ENCODE measurements around the gene WNT5B. TPM values are rescaled to one million over a fixed set of nuclear protein-coding genes. Genes with fewer than 3 reads are reported as not detected.

The WNT5B gene
- total and polyA plus RNA-seq, 2 of the 4 experiments (the other 2 are of a cell fraction) = 83.7 to 102 TPM

DNA sequence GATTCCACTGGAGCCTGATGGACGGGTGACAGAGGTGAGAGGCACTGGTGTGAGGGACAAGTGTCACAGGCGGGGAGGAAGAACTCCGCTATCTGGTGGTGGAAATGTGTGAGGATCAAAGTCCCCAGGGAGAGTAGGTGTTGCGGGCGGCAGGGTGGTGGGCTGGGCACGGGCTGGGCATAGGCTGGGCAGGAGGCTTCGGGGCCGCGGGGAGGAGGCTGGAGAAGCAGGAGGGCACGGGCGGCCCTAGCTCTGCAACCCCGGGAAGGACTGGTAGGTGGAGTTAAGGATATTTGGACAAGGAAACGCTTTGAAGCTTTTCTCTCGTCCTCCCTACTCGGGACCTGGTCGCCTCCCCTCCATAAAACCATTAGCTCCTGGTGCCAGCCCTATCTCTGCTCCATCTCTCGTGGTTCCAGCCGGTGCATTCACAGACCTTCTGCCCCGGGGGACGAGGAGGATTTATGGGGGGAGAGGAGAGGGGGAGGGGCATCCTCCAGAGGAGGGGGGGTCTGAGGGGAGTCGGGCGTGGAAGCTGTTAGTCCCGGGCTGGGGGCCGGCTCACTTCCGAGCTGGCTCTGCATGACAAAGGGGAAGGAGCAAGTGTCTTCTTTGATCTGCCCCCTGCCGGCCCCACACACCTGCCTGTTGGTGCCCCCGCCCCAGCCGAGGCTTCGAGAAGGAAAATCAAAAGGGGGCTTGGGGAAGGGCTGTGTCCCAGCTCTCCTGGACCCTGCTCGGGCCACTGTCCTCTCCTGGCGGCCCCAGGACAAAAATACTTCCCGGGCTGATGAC lies 504 bp downstream of the WNT5B start:
- WGBS, 2 experiments (ENCODE audit: extremely low coverage in 2 of 2, insufficient read length in 1 of 2) = 23% methylated on average over 10 of the region's 32 CpGs; no CpG with 5 or more reads in 1 of the 2 experiments
- 0 out of 2 replicates have a peak overlapping the region, but pooled peaks have one; percentile 42 for H3K9ac ChIP-seq (ENCODE audit: low read depth, low read length)
- no peaks in the 10 kb centered on the region for H3K27me3 ChIP-seq (ENCODE audit: control insufficient read depth, insufficient read depth, low read length)
- peak overlapping the region in 1 of 2 experiments; percentile 51; a peak in 2 of 4 replicates for H4K8ac ChIP-seq (ENCODE audit: low read depth in 2 of 2, low read length in 2 of 2)
- H2BK20ac ChIP-seq (ENCODE audit: low read depth, low read length) = no peak overlapping the region
- no peak for ATAC-seq (ENCODE audit: low read depth)
- H3K56ac ChIP-seq (ENCODE audit: extremely low read depth, insufficient read depth, low read length) = no peak overlapping the region
- H3K14ac ChIP-seq (replicated peaks; ENCODE audit: low read depth, low read length) = peak overlapping the region; percentile 17
- H3K9me3 ChIP-seq (ENCODE audit: control insufficient read depth, insufficient read depth, low read length) = no peaks in the 10 kb centered on the region
- intact Hi-C loops (cut with micrococcal nuclease) = loop anchor here (5.0 kb wide), 1 partner anchor 163 kb away; no protein-coding TSS in a partner anchor
- peak overlapping the region; percentile 59 for H3K4ac ChIP-seq (ENCODE audit: low read depth, low read length)
- no peak overlapping the region for H2BK5ac ChIP-seq (ENCODE audit: low read depth, low read length, poor library complexity, severe bottlenecking)
- no peak overlapping the region for H3K27ac ChIP-seq (ENCODE audit: insufficient read depth, low read length)
- dilution Hi-C loops (cut with HindIII; ENCODE audit: low sequenced_read_pairs, unreplicated experiment) = no loop called here
- peak overlapping the region; percentile 38; the same call in 1 of the 2 replicates for H4K91ac ChIP-seq (ENCODE audit: insufficient read depth, low read depth, low read length)
- in situ Hi-C loops (cut with MboI; ENCODE audit: low sequenced_read_pairs) = no loop called here
- TF ChIP-seq POLR2A (IDR thresholded peaks at IDR 0.05; ENCODE audit: low read depth, low read length) (no peak), MAZ (IDR thresholded peaks at IDR 0.05; ENCODE audit: borderline replicate concordance, low read depth, low read length) (no peak), CHD1 (IDR thresholded peaks at IDR 0.05; ENCODE audit: low read depth, low read length) (no peak), RFX5 (IDR thresholded peaks at IDR 0.05; ENCODE audit: low read depth, low read length) (no peak), NFE2L2 (IDR thresholded peaks at IDR 0.05; ENCODE audit: low read depth, low read length) (no peak), BHLHE40 (IDR thresholded peaks at IDR 0.05; ENCODE audit: low read depth, low read length) (no peak), RAD21 (IDR thresholded peaks at IDR 0.05; ENCODE audit: low read length) (no peak), CTCF (conservative IDR thresholded peaks at IDR 0.05; ENCODE audit: low read depth, low read length) (no peak), FOS (IDR thresholded peaks at IDR 0.05; ENCODE audit: low read depth, low read length) (no peak), CEBPB (IDR thresholded peaks at IDR 0.05; ENCODE audit: low read depth, low read length) (no peak)
- TF ChIP-seq, protein P1, sequence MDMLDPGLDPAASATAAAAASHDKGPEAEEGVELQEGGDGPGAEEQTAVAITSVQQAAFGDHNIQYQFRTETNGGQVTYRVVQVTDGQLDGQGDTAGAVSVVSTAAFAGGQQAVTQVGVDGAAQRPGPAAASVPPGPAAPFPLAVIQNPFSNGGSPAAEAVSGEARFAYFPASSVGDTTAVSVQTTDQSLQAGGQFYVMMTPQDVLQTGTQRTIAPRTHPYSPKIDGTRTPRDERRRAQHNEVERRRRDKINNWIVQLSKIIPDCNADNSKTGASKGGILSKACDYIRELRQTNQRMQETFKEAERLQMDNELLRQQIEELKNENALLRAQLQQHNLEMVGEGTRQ (IDR thresholded peaks at IDR 0.05; ENCODE audit: low read depth, low read length) = no peak
- peak overlapping the region; percentile 60 for H3K4me2 ChIP-seq (ENCODE audit: low read depth, low read length)
- H2AFZ ChIP-seq (replicated peaks; ENCODE audit: low read length, poor library complexity) = peak overlapping the region; percentile 59
- peak overlapping the region; percentile 84 for H2AK9ac ChIP-seq (replicated peaks; ENCODE audit: low read depth, low read length, poor library complexity)
- peaks cover 3% of the 10 kb centered on the region for H3K9me1 ChIP-seq (ENCODE audit: insufficient read depth, low read length)
- peak overlapping the region; percentile 49 for H4K5ac ChIP-seq (ENCODE audit: low read depth, low read length)
- H3K4me1 ChIP-seq (ENCODE audit: control insufficient read depth, insufficient read depth, low read length) = peaks cover 21% of the 10 kb centered on the region
- H3K23ac ChIP-seq (ENCODE audit: low read depth, low read length) = 0 out of 2 replicates have a peak overlapping the region, but pooled peaks have one; percentile 20
- no peak for DNase-seq
- ChIA-PET CTCF (no interaction called here), POLR2A (ENCODE audit: unreplicated experiment) (no interaction called here)
- H3K36me3 ChIP-seq (ENCODE audit: control insufficient read depth, insufficient read depth, low read length) = peaks cover 6% of the 10 kb centered on the region; the same call in 1 of the 2 replicates
- 0 out of 2 replicates have a peak overlapping the region, but pooled peaks have one; percentile 14 for H2BK120ac ChIP-seq (ENCODE audit: low read depth, low read length)
- H3K4me3 ChIP-seq (ENCODE audit: insufficient read depth, low read depth, low read length) = peak overlapping the region; percentile 5; the same call in 1 of the 2 replicates
- peak overlapping the region; percentile 23; the same call in 1 of the 2 replicates for H2AK5ac ChIP-seq (ENCODE audit: low read depth, low read length)
- BruUV-seq (replicated peaks) = no TSS peak
- peaks cover 13% of the 10 kb centered on the region for H4K20me1 ChIP-seq (ENCODE audit: insufficient read depth, low read length)
- H2BK15ac ChIP-seq (ENCODE audit: low read depth, low read length) = peak overlapping the region; percentile 64; the same call in 1 of the 3 replicates
- peak overlapping the region; percentile 60 for H3K18ac ChIP-seq (ENCODE audit: low read depth, low read length)
- peaks cover 13 to 66% of the 10 kb centered on the region in 2 experiments for H3K79me1 ChIP-seq (ENCODE audit: low read depth in 1 of 2, low read length in 2 of 2)
